ENCODE measurements around the gene DSE.

The DSE gene

DNA sequence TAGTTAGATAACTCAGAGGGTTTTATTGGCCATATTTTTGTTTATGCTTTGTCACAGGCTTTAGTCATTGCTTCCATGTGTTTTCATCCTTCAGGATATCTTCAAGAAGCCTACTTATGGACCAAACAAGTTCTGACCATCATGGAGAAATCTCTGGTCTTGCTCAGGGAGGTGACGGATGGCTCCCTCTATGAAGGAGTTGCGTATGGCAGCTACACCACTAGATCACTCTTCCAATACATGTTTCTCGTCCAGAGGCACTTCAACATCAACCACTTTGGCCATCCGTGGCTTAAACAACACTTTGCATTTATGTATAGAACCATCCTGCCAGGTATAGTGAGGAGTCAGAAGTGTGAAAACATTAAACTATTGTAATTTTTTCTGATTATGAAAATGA lies 60.1 kb downstream of the DSE start:
- Histone ChIP-seq H3K4me1 (ENCODE audit: control insufficient read depth, insufficient read depth, low read length) (no peaks in the 10 kb centered on the region), H3K4me3 (ENCODE audit: low read length in 2 of 2) (no peak overlapping the region), H3K36me3 (ENCODE audit: control insufficient read depth in 2 of 2, insufficient read depth in 2 of 2, low read length in 2 of 2) (peaks cover 8 to 22% of the 10 kb centered on the region in 2 donors), H3K27me3 (ENCODE audit: control insufficient read depth in 1 of 2, insufficient read depth in 2 of 2, low read length in 2 of 2) (no peaks in the 10 kb centered on the region), H3K27ac (ENCODE audit: low read length) (no peak overlapping the region), H3K9ac (ENCODE audit: low read length in 2 of 2) (no peak overlapping the region), H3K9me3 (ENCODE audit: control insufficient read depth in 2 of 2, low read length in 2 of 2) (no peaks in the 10 kb centered on the region)

DNA sequence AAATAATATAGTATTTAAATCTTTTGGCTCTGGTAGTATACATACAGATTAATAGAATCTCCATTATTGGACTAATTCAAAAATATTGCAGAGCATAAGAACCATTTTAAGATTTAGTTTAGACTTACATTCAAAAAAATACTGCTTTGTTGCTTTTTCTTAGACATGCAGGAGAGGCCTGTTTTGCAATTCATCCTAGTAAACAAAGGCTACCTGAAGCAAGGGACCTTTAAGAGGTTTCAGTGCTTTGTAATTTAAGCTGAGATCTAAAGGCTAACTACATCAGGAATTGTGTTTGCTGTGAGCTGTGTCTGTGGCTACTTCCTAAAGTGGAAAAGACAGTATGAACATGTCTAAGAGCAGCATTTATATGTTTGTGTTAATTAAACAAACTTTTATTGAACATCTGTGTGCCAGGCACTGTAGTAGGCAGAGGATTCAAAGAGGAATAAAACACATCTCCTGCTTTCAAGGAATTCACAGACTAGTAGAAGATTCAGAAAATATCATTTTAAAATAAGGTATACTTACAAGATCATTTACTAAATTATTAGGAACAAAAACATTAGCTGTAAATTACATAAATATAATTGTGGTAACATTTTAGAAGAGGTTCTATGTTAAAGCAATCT lies 61.3 kb downstream of the DSE start:
- Histone ChIP-seq H3K4me3 (ENCODE audit: low read length in 2 of 2) (no peak overlapping the region), H3K27ac (ENCODE audit: low read length) (no peak overlapping the region), H3K36me3 (ENCODE audit: control insufficient read depth in 2 of 2, insufficient read depth in 2 of 2, low read length in 2 of 2) (peaks cover 7 to 18% of the 10 kb centered on the region in 2 donors), H3K4me1 (ENCODE audit: control insufficient read depth, insufficient read depth, low read length) (no peaks in the 10 kb centered on the region), H3K27me3 (ENCODE audit: control insufficient read depth in 1 of 2, insufficient read depth in 2 of 2, low read length in 2 of 2) (no peaks in the 10 kb centered on the region), H3K9ac (ENCODE audit: low read length in 2 of 2) (no peak overlapping the region), H3K9me3 (ENCODE audit: control insufficient read depth in 2 of 2, low read length in 2 of 2) (no peaks in the 10 kb centered on the region)

DNA sequence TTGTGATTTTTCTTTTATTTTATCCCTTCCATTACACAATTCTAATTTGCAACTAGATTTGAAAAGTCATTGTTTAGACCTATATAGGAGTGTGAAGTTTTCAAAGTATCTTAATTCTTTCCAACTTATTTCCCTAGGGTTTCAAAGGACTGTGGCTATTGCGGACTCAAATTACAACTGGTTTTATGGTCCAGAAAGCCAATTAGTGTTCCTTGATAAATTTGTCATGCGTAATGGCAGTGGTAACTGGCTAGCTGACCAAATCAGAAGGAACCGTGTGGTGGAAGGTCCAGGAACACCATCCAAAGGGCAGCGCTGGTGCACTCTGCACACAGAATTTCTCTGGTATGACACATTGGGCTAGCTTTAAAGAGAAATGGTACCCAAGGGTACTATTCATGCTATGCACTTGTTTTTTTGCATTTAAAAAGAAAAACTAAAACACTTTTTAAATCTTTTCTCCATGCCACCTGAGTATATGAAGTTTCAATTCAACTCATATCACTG lies 62.5 kb downstream of the DSE start:
- Histone ChIP-seq H3K36me3 (ENCODE audit: control insufficient read depth in 2 of 2, insufficient read depth in 2 of 2, low read length in 2 of 2) (peaks cover 7 to 18% of the 10 kb centered on the region in 2 donors), H3K27ac (ENCODE audit: low read length) (no peak overlapping the region), H3K4me3 (ENCODE audit: low read length in 2 of 2) (no peak overlapping the region)

DNA sequence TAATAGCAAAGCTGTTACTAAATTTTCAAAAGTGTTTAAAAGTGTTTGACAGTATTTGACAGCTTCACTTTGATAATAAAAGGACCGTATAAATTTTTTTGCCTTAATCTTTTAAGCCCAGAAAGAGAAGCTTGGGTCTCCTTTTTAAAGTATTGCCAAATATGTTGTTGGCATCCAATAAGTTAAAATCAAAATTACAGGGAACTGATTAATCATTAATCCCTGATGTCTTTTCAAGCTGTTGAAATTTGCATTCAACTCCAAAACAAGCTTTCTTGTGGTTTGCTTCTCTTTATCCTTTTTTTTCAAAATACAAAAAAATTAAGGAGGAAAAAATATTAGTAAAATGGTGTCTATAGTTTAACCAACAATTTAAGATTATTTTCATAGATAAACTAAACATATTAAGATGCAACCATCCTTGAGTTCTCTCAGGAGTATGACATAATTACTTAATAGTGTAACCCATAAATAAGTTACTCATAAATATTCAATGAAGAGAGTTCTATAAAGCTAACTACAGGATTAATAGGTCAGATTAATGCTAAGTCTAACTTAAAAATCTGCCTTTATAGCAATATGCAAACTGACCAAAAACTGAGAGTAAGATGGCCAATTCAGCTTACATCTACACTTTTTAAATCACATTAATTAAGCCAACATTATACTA lies 63.4 kb downstream of the DSE start:
- H3K4me1 ChIP-seq (ENCODE audit: control insufficient read depth, insufficient read depth, low read length), result no peaks in the 10 kb centered on the region
- H3K27ac ChIP-seq (ENCODE audit: low read length), result no peak overlapping the region
- no peaks in the 10 kb centered on the region for H3K9me3 ChIP-seq (ENCODE audit: control insufficient read depth in 2 of 2, low read length in 2 of 2)
- no peak overlapping the region for H3K4me3 ChIP-seq (ENCODE audit: low read length in 2 of 2)
- no peak overlapping the region for H3K9ac ChIP-seq (ENCODE audit: low read length in 2 of 2)
- H3K36me3 ChIP-seq (ENCODE audit: control insufficient read depth in 2 of 2, insufficient read depth in 2 of 2, low read length in 2 of 2), result peaks cover 5 to 15% of the 10 kb centered on the region in 2 donors
- H3K27me3 ChIP-seq (ENCODE audit: control insufficient read depth in 1 of 2, insufficient read depth in 2 of 2, low read length in 2 of 2), result no peaks in the 10 kb centered on the region

More for the DNA sequence above, 62.5 kb downstream of the DSE start:
- Histone ChIP-seq H3K9ac (ENCODE audit: low read length in 2 of 2) (no peak overlapping the region), H3K9me3 (ENCODE audit: control insufficient read depth in 2 of 2, low read length in 2 of 2) (no peaks in the 10 kb centered on the region), H3K4me1 (ENCODE audit: control insufficient read depth, insufficient read depth, low read length) (no peaks in the 10 kb centered on the region), H3K27me3 (ENCODE audit: control insufficient read depth in 1 of 2, insufficient read depth in 2 of 2, low read length in 2 of 2) (no peaks in the 10 kb centered on the region)

DNA sequence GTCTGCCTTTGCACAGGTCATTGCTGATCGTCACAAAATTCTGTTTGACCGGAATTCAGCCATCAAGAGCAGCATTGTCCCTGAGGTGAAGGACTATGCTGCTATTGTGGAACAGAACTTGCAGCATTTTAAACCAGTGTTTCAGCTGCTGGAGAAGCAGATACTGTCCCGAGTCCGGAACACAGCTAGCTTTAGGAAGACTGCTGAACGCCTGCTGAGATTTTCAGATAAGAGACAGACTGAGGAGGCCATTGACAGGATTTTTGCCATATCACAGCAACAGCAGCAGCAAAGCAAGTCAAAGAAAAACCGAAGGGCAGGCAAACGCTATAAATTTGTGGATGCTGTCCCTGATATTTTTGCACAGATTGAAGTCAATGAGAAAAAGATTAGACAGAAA lies 65.8 kb downstream of the DSE start:
- Histone ChIP-seq H3K4me1 (ENCODE audit: control insufficient read depth, insufficient read depth, low read length) (no peaks in the 10 kb centered on the region), H3K27me3 (ENCODE audit: control insufficient read depth in 1 of 2, insufficient read depth in 2 of 2, low read length in 2 of 2) (no peaks in the 10 kb centered on the region), H3K9me3 (ENCODE audit: control insufficient read depth in 2 of 2, low read length in 2 of 2) (no peaks in the 10 kb centered on the region), H3K4me3 (ENCODE audit: low read length in 2 of 2) (no peak overlapping the region), H3K36me3 (ENCODE audit: control insufficient read depth in 2 of 2, insufficient read depth in 2 of 2, low read length in 2 of 2) (peaks cover 2 to 9% of the 10 kb centered on the region in 2 donors), H3K9ac (ENCODE audit: low read length in 2 of 2) (no peak overlapping the region), H3K27ac (ENCODE audit: low read length) (no peak overlapping the region)

DNA sequence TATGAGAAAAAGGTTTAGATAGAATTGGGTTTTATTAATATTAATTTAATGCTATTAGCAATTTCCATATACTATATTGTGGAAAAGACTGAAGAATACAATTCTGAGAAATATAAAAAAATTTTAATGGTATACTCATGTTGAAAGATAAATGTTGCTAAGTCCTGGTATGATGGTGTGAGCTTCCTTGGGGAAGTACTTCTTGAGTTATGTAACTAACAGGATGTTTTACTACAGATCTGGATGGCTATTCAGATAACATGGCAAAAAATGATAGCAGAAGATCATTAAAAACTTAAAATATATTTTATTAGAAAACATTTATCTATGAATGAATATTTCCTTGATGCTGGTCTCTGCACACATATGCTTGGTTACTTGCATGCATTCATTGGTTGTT lies 66.9 kb downstream of the DSE start:
- H3K36me3 ChIP-seq (ENCODE audit: control insufficient read depth in 2 of 2, insufficient read depth in 2 of 2, low read length in 2 of 2), result peaks cover 2 to 5% of the 10 kb centered on the region in 2 donors
- H3K9ac ChIP-seq (ENCODE audit: low read length in 2 of 2), result no peak overlapping the region
- H3K4me3 ChIP-seq (ENCODE audit: low read length in 2 of 2), result no peak overlapping the region
- no peak overlapping the region for H3K27ac ChIP-seq (ENCODE audit: low read length)
- H3K4me1 ChIP-seq (ENCODE audit: control insufficient read depth, insufficient read depth, low read length), result no peaks in the 10 kb centered on the region
- no peaks in the 10 kb centered on the region for H3K27me3 ChIP-seq (ENCODE audit: control insufficient read depth in 1 of 2, insufficient read depth in 2 of 2, low read length in 2 of 2)
- no peaks in the 10 kb centered on the region for H3K9me3 ChIP-seq (ENCODE audit: control insufficient read depth in 2 of 2, low read length in 2 of 2)

DNA sequence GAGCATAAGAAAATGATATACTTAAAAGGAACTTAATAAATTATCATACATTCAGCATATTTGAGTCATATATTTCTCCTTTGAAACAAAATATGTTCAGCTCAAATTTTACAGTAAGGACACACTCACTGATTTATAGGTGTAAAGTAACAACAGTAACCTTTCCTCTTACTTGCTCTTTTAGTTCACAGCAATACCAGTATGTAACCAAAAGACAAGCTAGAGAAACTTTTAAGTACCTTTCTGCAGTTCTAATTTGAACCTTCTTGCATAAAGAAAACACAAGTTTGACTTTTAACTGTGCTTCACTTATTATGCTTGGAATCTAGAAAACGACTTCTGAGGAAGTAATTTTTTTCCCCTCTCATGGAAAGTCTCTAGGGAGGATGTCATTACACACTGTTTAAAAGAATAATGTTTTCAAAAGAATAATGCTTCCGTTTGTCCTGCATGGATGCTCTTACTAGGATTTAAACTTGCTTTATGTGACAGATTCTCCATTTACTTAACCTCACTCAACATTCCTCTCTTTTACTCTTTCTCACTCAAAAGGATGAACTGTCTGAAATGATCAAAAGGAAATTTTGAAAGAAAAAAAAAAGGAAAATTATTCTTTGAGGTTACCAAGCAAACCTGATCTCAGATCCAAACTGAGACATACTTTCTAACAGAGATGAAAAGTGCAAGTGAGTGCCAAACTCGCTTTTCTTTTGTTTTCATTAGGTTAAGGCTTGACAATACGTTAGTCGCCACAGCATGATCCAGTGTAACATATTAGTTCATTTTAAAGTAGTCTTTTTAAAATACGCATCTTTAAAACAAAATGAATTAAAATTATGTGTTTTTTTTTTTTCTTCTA lies 68.1 kb downstream of the DSE start:
- no peaks in the 10 kb centered on the region for H3K4me1 ChIP-seq (ENCODE audit: control insufficient read depth, insufficient read depth, low read length)
- no peak overlapping the region for H3K27ac ChIP-seq (ENCODE audit: low read length)
- H3K36me3 ChIP-seq (ENCODE audit: control insufficient read depth in 2 of 2, insufficient read depth in 2 of 2, low read length in 2 of 2), result peaks cover 0 to 2% of the 10 kb centered on the region in 2 donors
- H3K27me3 ChIP-seq (ENCODE audit: control insufficient read depth in 1 of 2, insufficient read depth in 2 of 2, low read length in 2 of 2), result no peaks in the 10 kb centered on the region
- no peak overlapping the region for H3K4me3 ChIP-seq (ENCODE audit: low read length in 2 of 2)
- H3K9me3 ChIP-seq (ENCODE audit: control insufficient read depth in 2 of 2, low read length in 2 of 2), result no peaks in the 10 kb centered on the region
- H3K9ac ChIP-seq (ENCODE audit: low read length in 2 of 2), result no peak overlapping the region

DNA sequence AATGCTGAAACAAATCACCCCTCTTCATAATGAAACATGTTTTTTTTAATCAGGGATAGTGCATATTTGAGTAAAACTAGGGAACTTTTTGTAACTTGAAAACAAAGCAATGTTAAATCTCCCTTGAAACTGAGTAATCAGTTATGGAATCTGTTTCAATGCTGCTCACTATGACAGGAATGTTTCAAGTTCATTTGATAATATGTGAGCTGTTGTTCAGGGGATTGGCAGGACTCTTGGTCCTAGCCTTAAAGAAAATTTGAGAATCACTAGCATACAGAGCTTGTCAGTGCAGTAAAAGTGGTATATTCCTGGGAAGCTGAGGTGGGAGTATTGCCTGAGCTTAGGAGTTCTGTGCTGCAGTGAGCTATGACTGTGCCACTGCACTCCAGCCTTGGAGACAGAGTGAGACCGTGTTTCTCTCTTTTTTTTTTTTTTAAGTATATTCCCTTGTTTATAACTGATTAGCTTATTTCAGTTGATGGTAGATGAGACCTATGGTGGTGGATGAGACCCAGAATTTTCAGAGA lies 68.8 kb downstream of the DSE start:
- no peaks in the 10 kb centered on the region for H3K9me3 ChIP-seq (ENCODE audit: control insufficient read depth in 2 of 2, low read length in 2 of 2)

DNA sequence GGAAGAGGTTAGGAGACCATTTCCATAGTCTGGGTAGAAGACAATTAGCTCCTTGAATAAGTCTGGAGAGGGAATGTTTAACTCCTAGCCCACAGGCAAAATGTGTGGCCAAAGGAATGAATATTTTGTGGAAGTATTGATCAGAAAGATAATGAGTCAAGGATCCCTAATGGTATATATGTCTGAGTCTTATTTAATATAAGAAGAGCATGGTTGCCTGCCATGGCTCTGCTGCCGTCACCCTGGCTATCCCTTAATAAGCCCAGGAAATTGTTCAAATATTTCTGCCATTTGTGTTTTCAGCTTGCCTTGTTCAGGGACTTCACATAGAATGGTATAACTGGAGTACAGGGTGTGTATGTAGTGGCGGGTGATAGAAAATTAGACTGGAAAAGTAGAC lies 72.4 kb downstream of the DSE start:
- Histone ChIP-seq H3K4me3 (ENCODE audit: low read length in 2 of 2) (no peak overlapping the region), H3K27me3 (ENCODE audit: control insufficient read depth in 1 of 2, insufficient read depth in 2 of 2, low read length in 2 of 2) (no peaks in the 10 kb centered on the region), H3K9me3 (ENCODE audit: control insufficient read depth in 2 of 2, low read length in 2 of 2) (no peaks in the 10 kb centered on the region), H3K4me1 (ENCODE audit: control insufficient read depth, insufficient read depth, low read length) (no peaks in the 10 kb centered on the region), H3K27ac (ENCODE audit: low read length) (no peak overlapping the region), H3K9ac (ENCODE audit: low read length in 2 of 2) (no peak overlapping the region), H3K36me3 (ENCODE audit: control insufficient read depth in 2 of 2, insufficient read depth in 2 of 2, low read length in 2 of 2) (no peaks in the 10 kb centered on the region)

More for the DNA sequence above, 68.8 kb downstream of the DSE start:
- no peak overlapping the region for H3K9ac ChIP-seq (ENCODE audit: low read length in 2 of 2)
- no peak overlapping the region for H3K4me3 ChIP-seq (ENCODE audit: low read length in 2 of 2)
- no peak overlapping the region for H3K27ac ChIP-seq (ENCODE audit: low read length)
- peaks cover 0 to 2% of the 10 kb centered on the region in 2 donors for H3K36me3 ChIP-seq (ENCODE audit: control insufficient read depth in 2 of 2, insufficient read depth in 2 of 2, low read length in 2 of 2)
- H3K27me3 ChIP-seq (ENCODE audit: control insufficient read depth in 1 of 2, insufficient read depth in 2 of 2, low read length in 2 of 2), result no peaks in the 10 kb centered on the region
- no peaks in the 10 kb centered on the region for H3K4me1 ChIP-seq (ENCODE audit: control insufficient read depth, insufficient read depth, low read length)

DNA sequence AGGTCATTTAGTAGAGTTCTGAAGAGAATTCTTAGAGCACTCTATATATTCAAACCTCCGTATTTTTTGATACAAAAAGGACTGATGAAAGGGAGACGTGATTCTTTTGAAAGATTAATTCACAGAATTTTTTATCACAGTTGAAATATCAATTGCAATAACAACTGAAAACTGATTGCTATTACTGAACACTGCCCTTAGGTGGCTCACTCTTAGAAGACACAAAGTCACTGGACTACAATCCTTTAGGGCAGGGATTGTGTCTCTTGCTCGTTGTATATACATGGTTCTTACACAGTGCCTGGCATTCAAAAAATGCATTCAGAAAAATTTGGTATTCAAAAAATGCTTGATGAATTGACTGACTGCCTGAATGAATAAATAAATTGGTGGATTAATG lies 73.3 kb downstream of the DSE start:
- Histone ChIP-seq H3K9ac (ENCODE audit: low read length in 2 of 2) (no peak overlapping the region), H3K4me3 (ENCODE audit: low read length in 2 of 2) (no peak overlapping the region), H3K4me1 (ENCODE audit: control insufficient read depth, insufficient read depth, low read length) (no peaks in the 10 kb centered on the region), H3K9me3 (ENCODE audit: control insufficient read depth in 2 of 2, low read length in 2 of 2) (no peaks in the 10 kb centered on the region), H3K27me3 (ENCODE audit: control insufficient read depth in 1 of 2, insufficient read depth in 2 of 2, low read length in 2 of 2) (no peaks in the 10 kb centered on the region), H3K27ac (ENCODE audit: low read length) (no peak overlapping the region), H3K36me3 (ENCODE audit: control insufficient read depth in 2 of 2, insufficient read depth in 2 of 2, low read length in 2 of 2) (no peaks in the 10 kb centered on the region)

Data from stomach smooth muscle (tissue), 2 donors.